Measurements from ENCODE around the gene VKORC1.

GRCh38 chr16:31134625-31135534 lies 40.3 kb upstream of the VKORC1 start:
- no peak for TF ChIP-seq TAF1 (IDR thresholded peaks at IDR 0.05; ENCODE audit: borderline replicate concordance, low read depth, low read length)
- TF ChIP-seq POLR2A (IDR thresholded peaks at IDR 0.05; ENCODE audit: low read depth, low read length), result no peak

All from GM12892 (cell line).